GM12878 (cell line): ENCODE results near the gene KCND2. TPM values are rescaled to one million over a fixed set of nuclear protein-coding genes. Genes with fewer than 3 reads are reported as not detected.
"Not testable (repeated sequence)": the region's sequence is repeated elsewhere in the genome, so short reads cannot be mapped to it uniquely, and the experiment has no call there.

Source experiments
- ATAC-seq: fragments of 200-7000 bp; cut with Tn5 transposase; 3 replicates; pipeline ENCODE4 v1.9.1; 2020; ENCODE audit warnings: mild to moderate bottlenecking, moderate library complexity
- BruUV-seq: library from RNA; stranded (reverse); fragments of 400-500 nt; replicated peaks from 2 replicates; lab custom pipeline; 2021; lab: Mats Ljungman, UMichigan
- CTCF ChIA-PET: fragments of 300-600 bp; sonication (Branson Sonifier 250); formaldehyde crosslinking; extraction: SDS; loops from one replicate; lab custom pipeline; 2021; ENCODE audit warnings: inconsistent platforms; lab: Yijun Ruan, JAX
- POLR2A ChIA-PET: fragments of 350-600 bp; formaldehyde crosslinking; extraction: SDS; loops from one replicate; lab custom pipeline; 2021; ENCODE audit warnings: inconsistent platforms; lab: Charles Lee
- RAD21 ChIA-PET: fragments of 300-600 bp; sonication (Branson Sonifier 250); formaldehyde crosslinking; loops from one replicate; lab custom pipeline; 2023; ENCODE audit warnings: antibody characterized with exemption; ENCODE audit not compliant: unreplicated experiment; lab: Charles Lee
- SMC1A ChIA-PET: fragments of 300-600 bp; sonication (Branson Sonifier 250); formaldehyde crosslinking; loops from one replicate; lab custom pipeline; 2023; ENCODE audit not compliant: unreplicated experiment, uncharacterized antibody; lab: Charles Lee
- DNase-seq: peaks from one replicate; pipeline ENCODE4 v3.0.0-alpha.2; 2011; ENCODE audit warnings: low read depth, low spot score
- FAIRE-seq: peaks from 3 replicates; lab custom pipeline; 2011; peaks lifted over from hg19 to GRCh38; lab: Jason Lieb, UNC
- H2AFZ ChIP-seq: 2 replicates; pipeline ENCODE4 v1.6.0; 2011; ENCODE audit warnings: low read depth, low read length, control low read depth; ENCODE audit not compliant: control insufficient read depth
- H3K27ac ChIP-seq: 2 replicates; pipeline ENCODE4 v1.5.1; 2011; ENCODE audit warnings: control low read depth; ENCODE audit not compliant: control insufficient read depth, insufficient read depth
- H3K27me3 ChIP-seq, 2 experiments: replicated peaks in 1 of 2; 2 replicates each; pipeline versions ENCODE4 v1.6.0 to v1.6.1; 2011; ENCODE audit warnings: low read length in 1 of 2; ENCODE audit not compliant: control insufficient read depth in 2 of 2, insufficient read depth in 2 of 2
- H3K36me3 ChIP-seq, 2 experiments: 2 replicates each; pipeline ENCODE4 v1.5.1; 2011; ENCODE audit warnings: low read length in 1 of 2; ENCODE audit not compliant: control insufficient read depth in 2 of 2, insufficient read depth in 2 of 2
- H3K4me1 ChIP-seq: 2 replicates; pipeline ENCODE4 v1.6.1; 2011; ENCODE audit warnings: mild to moderate bottlenecking, low read length, moderate library complexity, mixed read lengths; ENCODE audit not compliant: control insufficient read depth, insufficient read depth
- H3K4me2 ChIP-seq: 2 replicates; pipeline ENCODE4 v1.6.0; 2011; ENCODE audit warnings: control low read depth; ENCODE audit not compliant: control insufficient read depth, insufficient read depth
- H3K4me3 ChIP-seq: fragments of 200-600 bp; sonication (generic); 2 replicates; pipeline ENCODE4 v1.5.1; 2016
- H3K79me2 ChIP-seq: 2 replicates; pipeline ENCODE4 v1.6.0; 2011; ENCODE audit warnings: low read length; ENCODE audit not compliant: control insufficient read depth, insufficient read depth
- H3K9ac ChIP-seq: 2 replicates; pipeline ENCODE4 v1.8.0; 2011; ENCODE audit warnings: low read length, control low read depth, mixed read lengths; ENCODE audit not compliant: control insufficient read depth, insufficient read depth
- H3K9me3 ChIP-seq: replicated peaks from 3 replicates; pipeline ENCODE4 v1.5.1; 2011; ENCODE audit warnings: mild to moderate bottlenecking, low read length; ENCODE audit not compliant: control insufficient read depth, insufficient read depth
- H4K20me1 ChIP-seq: 2 replicates; pipeline ENCODE4 v1.6.0; 2011; ENCODE audit not compliant: control insufficient read depth, insufficient read depth
- GATAD2B ChIP-seq: fragments of 450-650 bp; conservative IDR thresholded peaks from 2 replicates; pipeline ENCODE4 v1.6.1; 2017; ENCODE audit warnings: low read depth, mild to moderate bottlenecking, moderate library complexity
- KAT2A ChIP-seq: conservative IDR thresholded peaks from 2 replicates; pipeline ENCODE4 v1.6.1; 2011; ENCODE audit warnings: low read depth, low read length; ENCODE audit not compliant: control insufficient read depth
- NBN ChIP-seq: fragments of 450-650 bp; IDR thresholded peaks from 2 replicates; pipeline ENCODE4 v1.6.1; 2016
- ZBED1 ChIP-seq: IDR thresholded peaks from 2 replicates; pipeline ENCODE4 v1.6.1; 2016; ENCODE audit warnings: borderline replicate concordance
- WGBS: methylation state at CpG from one replicate; pipeline ENCODE4 v1.1.6; 2016; ENCODE audit warnings: low lambda C conversion rate; ENCODE audit not compliant: insufficient replicate concordance, insufficient coverage; ENCODE audit errors: missing lambda C conversion rate; 5-methylcytosine and 5-hydroxymethylcytosine counted together
- in situ Hi-C: fragments of 300-500 bp; cut with MboI; formaldehyde crosslinking; loops from 9 replicates; pipeline ENCODE4 v1.14.3; 2018; ENCODE audit warnings: mixed read lengths
- intact Hi-C: fragments of 100-400 bp; cut with micrococcal nuclease; formaldehyde crosslinking; loops from one replicate; pipeline ENCODE4 v1.14.2; 2022; ENCODE audit not compliant: unreplicated experiment
- polyA plus RNA-seq, 11 experiments: library from polyadenylated mRNA; depleted of rRNA in 4 of 11; unstranded in 6 of 11; stranded (reverse) in 5 of 11; fragments of >200 nt; fragmentation: Nextera tagmentation in 4 of 11; fragmentation: Illumina TruSeq in 1 of 11; extraction: Ambion mirVana in 4 of 11; extraction: Trizol in 1 of 11; gene quantifications; 1 replicate in 1 of 11; 2 replicates in 10 of 11; pipeline versions ENCODE4 v1.2.1 to v1.2.3, GENCODE V29; 2011 to 2016; ENCODE audit warnings: inconsistent platforms in 2 of 11, missing spikeins in 2 of 11, low read depth in 1 of 11
- total RNA-seq, 4 experiments: library from RNA; depleted of rRNA in 3 of 4; stranded (reverse); fragments of >200 nt in 3 of 4; fragmentation: Illumina TruSeq in 1 of 4; extraction: Trizol in 1 of 4; gene quantifications; 2 replicates each; pipeline versions ENCODE4 v1.2.1 to v1.2.3, GENCODE V29; 2013 to 2021
- TF ChIP-seq, protein P1 (sequence below): fragments of 450-650 bp; formaldehyde crosslinking; IDR thresholded peaks from 2 replicates; pipeline ENCODE4 v1.4.0; 2020; ENCODE audit warnings: mild to moderate bottlenecking, moderate library complexity
- TF ChIP-seq, protein P2 (sequence below): IDR thresholded peaks from 2 replicates; pipeline ENCODE4 v1.6.1; 2012; ENCODE audit warnings: low read depth, low read length, improper control_type of control experiment

The KCND2 gene
- total and polyA plus RNA-seq, 10 of the 15 experiments (the other 5 are each of a cell fraction or from before 2014, with no cell fraction given) = 3.6 to 22.3 (median 6.3) TPM

DNA sequence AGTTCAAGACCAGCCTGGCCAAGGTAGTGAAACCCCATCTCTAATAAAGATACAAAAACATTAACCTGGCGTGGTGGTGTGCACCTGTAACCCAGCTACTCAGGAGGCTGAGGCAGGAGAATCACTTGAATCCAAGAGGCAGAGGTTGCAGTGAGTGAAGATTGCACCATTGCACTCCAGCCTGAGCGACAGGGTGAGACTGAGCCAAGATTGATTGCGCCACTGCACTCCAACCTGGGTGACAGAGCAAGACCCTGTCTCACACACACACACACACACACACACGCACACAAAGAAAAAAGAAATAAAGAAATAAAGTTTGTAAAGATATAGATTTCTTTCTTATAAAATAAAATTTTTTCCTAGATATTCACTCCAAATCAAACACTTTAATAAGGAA is 305.7 kb downstream of the KCND2 start:
- SMC1A ChIA-PET, H3K4me1 ChIP-seq, POLR2A ChIA-PET, H3K36me3 ChIP-seq, H2AFZ ChIP-seq, H3K27me3 ChIP-seq, H3K79me2 ChIP-seq, DNase-seq, H3K9me3 ChIP-seq, ATAC-seq, FAIRE-seq, RAD21 ChIA-PET, H3K4me2 ChIP-seq, intact Hi-C loops, H3K9ac ChIP-seq, BruUV-seq, CTCF ChIA-PET, H4K20me1 ChIP-seq, H3K4me3 ChIP-seq, in situ Hi-C loops, H3K27ac ChIP-seq: not testable (repeated sequence)
- 38% methylated on average over 4 of the region's 4 CpGs for WGBS

DNA sequence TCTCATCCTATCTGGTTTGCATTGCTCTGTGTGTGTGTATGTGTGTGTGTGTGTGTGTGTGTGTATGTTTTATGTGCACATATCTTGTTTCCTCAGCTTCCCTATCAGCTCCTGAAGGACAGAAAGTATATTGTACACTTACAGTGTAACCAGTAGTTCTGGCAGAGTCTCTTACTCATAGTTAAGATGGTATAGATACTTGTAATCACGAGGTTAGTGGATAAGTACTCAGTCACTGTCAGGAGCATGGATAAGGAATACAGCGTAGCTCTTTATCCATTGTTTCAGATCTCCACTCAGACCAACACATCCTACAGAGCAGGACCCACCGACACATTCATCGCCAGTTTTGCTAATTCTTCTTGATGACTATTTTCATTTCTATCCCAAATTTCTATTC is 309.9 kb downstream of the KCND2 start:
- H3K9me3 ChIP-seq = no peaks in the 10 kb centered on the region; the same call in 2 of the 3 replicates
- H3K4me1 ChIP-seq = no peaks in the 10 kb centered on the region
- no TSS peak for BruUV-seq
- in situ Hi-C loops = no loop called here
- no peaks in the 10 kb centered on the region for H3K27me3 ChIP-seq
- no peak overlapping the region for H2AFZ ChIP-seq
- 52% methylated on average over 4 of the region's 4 CpGs for WGBS
- no peaks in the 10 kb centered on the region for H3K79me2 ChIP-seq
- DNase-seq (no peak), FAIRE-seq (no peak), ATAC-seq (no peak)
- H3K27ac ChIP-seq = no peak overlapping the region
- ChIA-PET SMC1A (no interaction called here), POLR2A (interaction anchor here (0.6 kb wide), 2 partner anchors 39 to 356 kb away, joined by 6 to 7 read pairs; no protein-coding TSS in a partner anchor), CTCF (interaction anchor here (0.6 to 1.9 kb wide), 2 partner anchors 8 to 275 kb away, joined by 3 to 5 read pairs; partner anchors contain the start of gene TSPAN12), RAD21 (no interaction called here)
- no peaks in the 10 kb centered on the region for H4K20me1 ChIP-seq
- no peak overlapping the region for H3K4me3 ChIP-seq
- no peaks in the 10 kb centered on the region for H3K36me3 ChIP-seq
- intact Hi-C loops = loop anchor here (10.0 kb wide), 1 partner anchor 142 kb away; no protein-coding TSS in a partner anchor
- H3K4me2 ChIP-seq = no peak overlapping the region
- no peak overlapping the region for H3K9ac ChIP-seq
- TF ChIP-seq NBN (no peak), ZBED1 (no peak), KAT2A (no peak), GATAD2B (no peak)
- TF ChIP-seq, protein P1, sequence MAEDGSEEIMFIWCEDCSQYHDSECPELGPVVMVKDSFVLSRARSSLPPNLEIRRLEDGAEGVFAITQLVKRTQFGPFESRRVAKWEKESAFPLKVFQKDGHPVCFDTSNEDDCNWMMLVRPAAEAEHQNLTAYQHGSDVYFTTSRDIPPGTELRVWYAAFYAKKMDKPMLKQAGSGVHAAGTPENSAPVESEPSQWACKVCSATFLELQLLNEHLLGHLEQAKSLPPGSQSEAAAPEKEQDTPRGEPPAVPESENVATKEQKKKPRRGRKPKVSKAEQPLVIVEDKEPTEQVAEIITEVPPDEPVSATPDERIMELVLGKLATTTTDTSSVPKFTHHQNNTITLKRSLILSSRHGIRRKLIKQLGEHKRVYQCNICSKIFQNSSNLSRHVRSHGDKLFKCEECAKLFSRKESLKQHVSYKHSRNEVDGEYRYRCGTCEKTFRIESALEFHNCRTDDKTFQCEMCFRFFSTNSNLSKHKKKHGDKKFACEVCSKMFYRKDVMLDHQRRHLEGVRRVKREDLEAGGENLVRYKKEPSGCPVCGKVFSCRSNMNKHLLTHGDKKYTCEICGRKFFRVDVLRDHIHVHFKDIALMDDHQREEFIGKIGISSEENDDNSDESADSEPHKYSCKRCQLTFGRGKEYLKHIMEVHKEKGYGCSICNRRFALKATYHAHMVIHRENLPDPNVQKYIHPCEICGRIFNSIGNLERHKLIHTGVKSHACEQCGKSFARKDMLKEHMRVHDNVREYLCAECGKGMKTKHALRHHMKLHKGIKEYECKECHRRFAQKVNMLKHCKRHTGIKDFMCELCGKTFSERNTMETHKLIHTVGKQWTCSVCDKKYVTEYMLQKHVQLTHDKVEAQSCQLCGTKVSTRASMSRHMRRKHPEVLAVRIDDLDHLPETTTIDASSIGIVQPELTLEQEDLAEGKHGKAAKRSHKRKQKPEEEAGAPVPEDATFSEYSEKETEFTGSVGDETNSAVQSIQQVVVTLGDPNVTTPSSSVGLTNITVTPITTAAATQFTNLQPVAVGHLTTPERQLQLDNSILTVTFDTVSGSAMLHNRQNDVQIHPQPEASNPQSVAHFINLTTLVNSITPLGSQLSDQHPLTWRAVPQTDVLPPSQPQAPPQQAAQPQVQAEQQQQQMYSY (CRISPR knock-in tag) = no peak
- TF ChIP-seq, protein P2, sequence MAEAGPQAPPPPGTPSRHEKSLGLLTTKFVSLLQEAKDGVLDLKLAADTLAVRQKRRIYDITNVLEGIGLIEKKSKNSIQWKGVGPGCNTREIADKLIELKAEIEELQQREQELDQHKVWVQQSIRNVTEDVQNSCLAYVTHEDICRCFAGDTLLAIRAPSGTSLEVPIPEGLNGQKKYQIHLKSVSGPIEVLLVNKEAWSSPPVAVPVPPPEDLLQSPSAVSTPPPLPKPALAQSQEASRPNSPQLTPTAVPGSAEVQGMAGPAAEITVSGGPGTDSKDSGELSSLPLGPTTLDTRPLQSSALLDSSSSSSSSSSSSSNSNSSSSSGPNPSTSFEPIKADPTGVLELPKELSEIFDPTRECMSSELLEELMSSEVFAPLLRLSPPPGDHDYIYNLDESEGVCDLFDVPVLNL = no peak
